HG03066 (cell line): ENCODE data around the gene MAMDC4.
"Not testable (repeated sequence)": the region's sequence is repeated elsewhere in the genome, so short reads cannot be mapped to it uniquely, and the experiment has no call there.

Source experiments
- ATAC-seq: cut with Tn5 transposase; IDR thresholded peaks from one replicate; pipeline ENCODE4 v1.9.1; 2021; ENCODE audit warnings: low read depth; ENCODE audit not compliant: unreplicated experiment

The MAMDC4 gene

DNA sequence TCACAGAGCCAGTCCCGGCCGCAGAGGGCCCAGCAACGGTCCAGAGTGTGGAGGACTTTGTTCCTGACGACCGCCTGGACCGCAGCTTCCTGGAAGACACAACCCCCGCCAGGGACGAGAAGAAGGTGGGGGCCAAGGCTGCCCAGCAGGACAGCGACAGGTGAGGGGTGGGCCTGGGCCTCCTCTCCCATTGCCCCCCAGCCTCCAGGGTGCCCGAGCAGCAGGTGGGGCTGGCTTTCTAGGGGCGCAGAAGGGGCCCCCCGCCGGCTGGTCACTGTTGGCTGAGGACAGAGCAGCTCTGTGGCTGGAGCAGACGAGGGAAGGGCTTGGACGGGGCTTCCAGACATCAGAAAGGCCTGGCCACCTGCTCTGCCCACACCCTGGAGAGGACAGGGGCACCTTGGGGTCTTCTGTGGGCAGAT, 14.3 kb upstream of the MAMDC4 start:
- not testable (repeated sequence) for ATAC-seq

DNA sequence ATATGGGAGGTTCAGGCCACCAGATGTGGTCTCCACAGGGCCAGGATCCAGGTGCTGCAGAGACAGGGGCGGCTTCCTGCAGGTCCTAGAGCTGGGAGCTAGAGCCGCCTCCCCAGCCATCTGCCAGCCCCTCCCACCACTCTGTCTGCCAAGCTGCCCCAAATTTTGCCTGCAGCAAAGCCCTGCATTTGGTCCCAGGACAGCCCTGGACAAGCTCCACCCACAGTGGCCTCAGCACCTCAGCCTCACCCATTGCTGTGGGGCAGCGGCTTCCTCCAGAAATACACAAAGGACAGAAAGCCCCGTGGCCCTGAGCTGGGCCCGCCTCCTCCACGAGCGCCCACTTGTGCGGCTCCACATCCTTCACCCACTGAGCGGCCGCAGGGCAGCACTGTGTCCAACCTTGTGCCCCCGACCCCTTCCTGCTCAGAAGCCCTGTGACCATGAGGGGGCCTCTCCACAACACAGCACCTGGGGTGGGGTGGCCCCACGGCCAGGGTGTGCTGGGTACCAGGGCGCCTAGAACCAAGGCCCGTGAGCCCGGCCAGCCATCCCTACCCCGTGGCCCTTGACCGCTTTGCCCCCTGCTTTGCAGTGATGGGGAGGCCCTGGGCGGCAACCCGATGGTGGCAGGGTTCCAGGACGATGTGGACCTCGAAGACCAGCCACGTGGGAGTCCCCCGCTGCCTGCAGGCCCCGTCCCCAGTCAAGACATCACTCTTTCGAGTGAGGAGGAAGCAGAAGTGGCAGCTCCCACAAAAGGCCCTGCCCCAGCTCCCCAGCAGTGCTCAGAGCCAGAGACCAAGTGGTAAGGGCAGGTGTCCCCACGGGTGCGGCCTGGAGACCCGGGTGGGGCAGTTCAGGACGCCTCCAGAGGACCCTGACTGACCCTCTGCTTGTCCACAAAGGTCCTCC, 13.6 kb upstream of the MAMDC4 start:
- no peak for ATAC-seq

DNA sequence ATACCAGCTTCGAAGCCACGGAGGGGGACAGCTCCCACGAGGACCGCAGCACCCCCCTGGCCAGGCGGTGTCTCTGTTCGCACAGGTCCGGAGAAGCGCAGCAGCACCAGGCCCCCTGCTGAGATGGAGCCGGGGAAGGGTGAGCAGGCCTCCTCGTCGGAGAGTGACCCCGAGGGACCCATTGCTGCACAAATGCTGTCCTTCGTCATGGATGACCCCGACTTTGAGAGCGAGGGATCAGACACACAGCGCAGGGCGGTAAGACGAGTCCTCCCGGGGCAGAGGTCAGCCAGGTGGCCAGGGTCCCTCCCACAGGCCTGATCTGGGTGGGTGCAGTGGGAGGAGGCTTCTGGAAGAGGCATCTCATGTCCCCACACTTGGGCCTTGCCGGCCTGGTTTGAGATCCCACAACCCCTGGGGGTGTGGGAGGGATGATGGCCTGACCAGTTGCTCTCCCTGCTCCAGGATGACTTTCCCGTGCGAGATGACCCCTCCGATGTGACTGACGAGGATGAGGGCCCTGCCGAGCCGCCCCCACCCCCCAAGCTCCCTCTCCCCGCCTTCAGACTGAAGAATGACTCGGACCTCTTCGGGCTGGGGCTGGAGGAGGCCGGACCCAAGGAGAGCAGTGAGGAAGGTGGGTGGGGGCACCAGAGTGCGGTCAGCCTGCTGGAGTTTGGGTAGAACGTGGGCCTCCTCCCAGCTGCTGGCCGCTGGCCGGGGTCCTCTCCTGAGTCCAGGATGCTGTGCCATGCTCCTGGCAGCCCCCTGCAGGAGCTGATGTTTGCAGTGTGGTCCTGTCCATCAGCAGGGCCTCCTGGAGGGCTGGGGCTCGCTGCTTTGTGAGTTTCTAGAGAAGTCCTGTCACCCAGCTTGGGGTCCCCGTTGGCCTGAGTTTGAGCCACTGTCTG, 12.7 kb upstream of the MAMDC4 start:
- ATAC-seq, result no peak

DNA sequence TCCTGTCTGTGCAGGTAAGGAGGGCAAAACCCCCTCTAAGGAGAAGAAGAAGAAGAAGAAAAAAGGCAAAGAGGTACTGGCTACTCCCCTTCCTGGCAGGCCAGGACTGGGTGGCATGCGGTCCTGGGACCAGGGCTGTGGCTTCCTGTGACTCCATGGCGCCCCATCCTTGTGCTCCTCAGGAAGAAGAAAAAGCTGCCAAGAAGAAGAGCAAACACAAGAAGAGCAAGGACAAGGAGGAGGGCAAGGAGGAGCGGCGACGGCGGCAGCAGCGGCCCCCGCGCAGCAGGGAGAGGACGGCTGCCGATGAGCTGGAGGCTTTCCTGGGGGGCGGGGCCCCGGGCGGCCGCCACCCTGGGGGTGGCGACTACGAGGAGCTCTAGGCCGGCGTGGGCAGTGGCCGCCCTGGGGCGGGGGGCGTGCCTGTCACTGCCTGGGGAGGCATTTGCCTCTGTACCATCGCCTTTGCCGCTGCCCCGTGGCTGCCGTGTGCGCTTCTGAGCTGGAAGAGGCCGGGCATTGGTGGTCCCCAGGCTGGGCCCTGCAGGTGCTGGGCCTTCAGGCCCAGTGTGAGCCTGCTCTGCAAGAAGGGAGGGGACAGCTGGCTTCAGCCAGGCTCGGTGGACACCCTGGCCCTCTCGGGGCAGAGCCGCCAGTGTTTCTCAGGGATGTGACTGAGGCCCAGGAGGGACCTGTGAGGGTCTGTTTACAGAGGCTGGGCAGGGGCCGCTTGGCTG, 11.8 kb upstream of the MAMDC4 start:
- ATAC-seq, result no peak

DNA sequence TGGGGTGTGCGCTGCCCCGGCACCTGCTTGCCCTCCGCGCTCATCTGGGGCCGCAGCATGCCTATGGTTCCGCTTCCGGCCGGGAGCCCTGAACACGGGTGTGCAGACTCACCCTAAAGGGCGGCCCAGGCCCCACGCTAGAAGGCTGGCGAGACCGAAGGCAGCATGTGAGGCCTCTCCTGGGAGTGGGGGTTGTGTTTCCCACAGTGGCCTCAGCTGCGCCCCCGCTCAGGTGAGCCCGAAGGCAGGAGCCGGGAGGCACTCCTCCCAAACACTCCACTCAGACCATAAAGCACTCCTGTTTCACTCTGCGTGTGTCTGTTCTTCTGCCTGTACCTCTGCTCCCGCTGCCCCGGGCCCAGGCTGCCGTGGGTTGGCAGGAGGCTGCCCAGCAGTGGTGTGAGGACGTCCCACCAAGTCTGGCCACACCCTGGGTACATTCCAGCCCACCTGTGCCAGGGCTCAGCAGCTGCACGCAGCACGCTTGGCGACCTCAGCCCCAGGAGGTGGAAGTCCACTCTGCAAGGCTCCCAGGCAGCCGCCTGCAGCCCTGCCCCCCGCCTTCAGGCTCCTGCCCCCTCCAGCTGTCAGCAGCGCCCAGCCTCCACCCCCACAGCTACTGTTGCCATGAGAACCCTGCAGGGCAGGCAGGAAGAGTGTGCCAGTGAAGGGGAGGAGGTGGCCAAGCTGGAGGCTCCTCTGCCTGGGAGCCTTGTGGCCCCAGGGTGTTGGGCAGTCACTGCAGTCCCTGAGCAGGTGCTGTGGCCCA, 11.1 kb upstream of the MAMDC4 start:
- ATAC-seq, result no peak

DNA sequence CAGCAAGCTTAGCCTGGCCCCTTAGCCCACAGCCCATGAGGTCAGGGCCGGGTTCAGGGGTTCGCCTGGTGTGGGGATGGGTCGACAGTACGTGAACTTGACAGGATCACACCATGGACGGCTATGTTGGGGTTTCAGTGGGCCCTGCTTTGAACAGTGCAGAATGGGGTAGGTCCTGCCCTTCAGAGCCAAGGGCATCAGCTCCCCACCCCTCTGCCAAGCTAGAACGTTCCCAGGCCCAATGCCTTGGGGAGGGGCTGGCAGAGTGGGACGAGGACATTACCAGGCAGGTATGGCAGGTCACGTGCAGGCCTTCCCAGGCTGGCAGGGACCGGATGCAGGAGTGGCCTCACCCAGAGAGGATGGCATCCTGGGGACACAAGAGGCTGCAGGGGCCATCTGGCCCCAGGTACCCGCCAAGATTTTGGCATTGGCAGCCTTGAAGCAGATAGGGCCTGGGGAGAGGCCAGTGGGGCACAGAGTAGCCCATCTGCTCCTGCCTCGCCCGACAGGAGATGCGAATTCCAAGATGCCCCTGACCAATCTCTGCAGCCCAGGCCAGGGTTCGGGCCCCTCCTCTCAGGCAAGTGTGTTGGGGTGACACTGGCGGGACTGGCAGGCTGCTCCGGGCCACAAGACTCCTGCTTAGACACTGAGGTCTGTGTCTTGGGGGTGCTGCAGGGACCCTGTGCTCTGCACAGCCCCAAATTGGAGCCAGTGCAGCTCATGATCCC, 10.3 kb upstream of the MAMDC4 start:
- ATAC-seq, result not testable (repeated sequence)

DNA sequence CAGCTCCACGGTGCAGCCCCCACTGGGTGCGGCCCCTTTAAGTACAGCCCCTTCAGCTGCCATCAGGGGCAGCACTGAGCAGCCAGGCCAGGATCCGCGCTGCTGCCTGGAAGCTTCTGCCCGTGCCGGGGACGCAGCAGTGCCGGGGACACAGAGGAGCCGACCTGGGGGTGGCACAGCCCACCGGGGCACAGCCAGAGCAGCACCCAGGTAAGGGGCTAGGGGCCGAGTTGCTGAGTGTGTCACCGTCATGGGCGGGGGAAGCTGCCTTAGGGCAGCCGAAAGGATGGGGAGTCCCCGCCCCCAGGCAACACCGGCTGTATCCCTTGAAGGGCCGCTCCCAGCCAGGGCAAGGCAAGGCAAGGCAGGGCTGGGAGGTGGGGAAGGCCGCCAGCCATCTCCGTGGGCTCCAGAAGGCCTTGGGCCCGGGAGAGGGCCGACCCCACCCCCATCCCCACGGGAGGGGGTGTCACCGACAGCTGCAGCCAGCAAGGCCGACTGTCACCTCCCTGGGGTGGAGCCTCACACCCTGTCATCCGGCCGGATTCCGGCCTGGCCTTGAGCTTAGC, 9.7 kb upstream of the MAMDC4 start, which contains the start of gene AJM1:
Gene AJM1, plus strand, starts transcription at position 99 of the 569 bp plus-strand sequence. CDS start 1,937 bp downstream, outside the sequence.
- ATAC-seq, result peak; percentile 70

DNA sequence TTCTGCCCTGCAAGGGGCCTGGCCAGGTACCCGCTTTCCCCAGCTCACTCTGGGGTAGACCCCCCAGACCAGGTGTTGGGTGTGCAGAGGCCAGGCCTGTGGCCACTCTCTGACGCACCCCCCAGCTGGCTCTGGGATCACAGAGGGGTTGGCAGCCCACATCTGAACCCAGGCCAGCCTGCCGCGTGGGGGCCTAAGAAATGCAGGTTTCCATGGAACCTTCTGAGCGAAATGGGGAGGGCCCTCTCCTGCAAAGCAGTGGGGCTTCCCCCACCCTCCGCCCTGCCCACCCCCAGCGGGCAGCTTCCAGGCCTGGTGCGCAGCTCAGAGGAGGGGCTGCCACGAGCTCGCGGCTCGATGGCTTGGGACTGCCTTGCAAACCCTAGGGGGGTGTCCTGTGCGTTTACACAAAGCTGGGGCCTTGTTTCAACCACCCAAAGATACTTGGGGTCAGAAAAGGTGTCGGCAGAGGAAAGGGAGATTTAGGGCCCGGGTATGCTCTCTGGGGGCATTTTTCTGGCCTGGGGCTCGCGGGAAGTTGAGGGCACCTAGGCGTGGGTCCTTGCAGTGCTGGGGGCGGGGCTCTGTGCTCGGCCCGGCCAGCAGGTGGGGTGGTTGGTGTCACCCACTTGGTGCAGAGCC, 8.9 kb upstream of the MAMDC4 start:
- not testable (repeated sequence) for ATAC-seq

DNA sequence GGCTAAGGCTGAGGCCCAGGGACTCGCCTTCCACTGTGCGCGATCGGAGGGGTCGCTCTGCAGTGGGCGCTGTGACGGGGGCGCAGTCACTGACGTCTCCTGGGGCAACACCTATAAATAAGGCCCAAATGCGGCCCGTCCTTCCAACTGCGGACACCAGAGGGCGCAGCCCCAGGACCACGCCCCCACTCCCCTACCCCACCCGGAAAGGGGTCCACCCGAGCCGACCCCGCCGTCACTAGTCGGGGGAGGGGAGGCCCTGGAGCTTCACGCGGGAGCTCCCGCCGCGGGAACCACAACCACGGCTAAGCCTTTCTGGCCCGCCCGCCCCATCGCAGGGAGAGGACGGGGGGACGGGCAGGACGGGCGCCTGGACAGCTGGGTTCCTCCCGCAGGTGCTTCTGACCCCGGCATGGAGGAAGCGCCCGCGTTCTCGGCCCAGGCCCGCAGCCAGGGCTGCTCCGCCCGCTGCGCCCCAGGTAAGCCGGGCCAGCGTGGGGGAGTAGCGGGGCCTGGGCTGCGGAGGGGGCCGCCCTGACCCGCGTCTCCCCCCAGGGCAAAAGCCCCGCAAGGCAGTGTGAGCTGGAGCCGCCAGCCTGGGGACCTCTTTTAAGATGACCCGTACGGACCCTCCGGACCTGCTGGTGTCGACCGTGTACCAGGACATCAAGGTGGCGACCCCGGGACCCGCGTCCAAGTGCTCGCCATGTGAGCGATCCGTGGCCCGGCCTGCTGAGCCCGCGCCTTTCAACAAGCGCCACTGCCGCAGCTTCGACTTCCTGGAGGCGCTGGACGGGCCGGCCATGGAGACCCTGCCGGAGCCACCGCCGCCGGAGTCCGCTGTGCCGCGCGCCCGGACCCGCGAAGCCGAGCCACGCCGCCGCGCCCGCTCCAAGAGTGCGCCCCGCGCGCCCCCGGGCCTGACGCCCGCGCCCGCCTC, 8.1 kb upstream of the MAMDC4 start:
- ATAC-seq, result not testable (repeated sequence)

DNA sequence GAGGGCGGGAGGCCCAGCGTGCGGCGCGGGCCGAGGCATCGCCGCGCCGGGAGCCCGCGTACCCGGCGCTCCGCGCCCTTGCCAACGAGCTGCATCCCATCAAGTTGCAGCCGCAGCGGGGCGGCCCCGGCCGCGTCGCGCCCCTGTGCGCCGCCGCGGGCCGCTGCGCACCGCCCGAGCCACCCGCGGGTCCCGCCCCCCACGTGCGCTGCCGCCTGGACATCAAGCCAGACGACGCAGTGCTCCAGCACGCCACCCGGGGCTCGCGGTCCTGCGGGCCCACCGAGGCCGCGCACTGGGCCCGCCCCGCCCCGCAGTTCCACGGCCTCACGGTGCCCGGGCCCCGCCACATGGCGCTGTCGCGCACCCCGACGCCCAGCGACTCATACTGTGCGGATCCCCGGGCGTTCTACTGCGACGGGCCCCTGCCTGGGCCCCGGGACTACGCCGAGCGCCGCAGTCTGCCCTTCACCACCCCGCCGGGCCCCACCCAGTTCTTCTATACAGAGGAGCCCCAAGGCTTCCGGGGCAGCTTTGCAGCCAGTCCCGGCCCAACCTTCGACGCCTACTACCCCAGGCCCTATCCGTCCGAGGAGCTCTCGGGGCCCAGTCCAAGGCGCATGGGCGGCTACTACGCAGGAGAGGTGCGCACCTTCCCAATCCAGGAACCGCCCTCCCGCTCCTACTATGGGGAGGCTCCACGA, 7.2 kb upstream of the MAMDC4 start:
- ATAC-seq, result no peak

DNA sequence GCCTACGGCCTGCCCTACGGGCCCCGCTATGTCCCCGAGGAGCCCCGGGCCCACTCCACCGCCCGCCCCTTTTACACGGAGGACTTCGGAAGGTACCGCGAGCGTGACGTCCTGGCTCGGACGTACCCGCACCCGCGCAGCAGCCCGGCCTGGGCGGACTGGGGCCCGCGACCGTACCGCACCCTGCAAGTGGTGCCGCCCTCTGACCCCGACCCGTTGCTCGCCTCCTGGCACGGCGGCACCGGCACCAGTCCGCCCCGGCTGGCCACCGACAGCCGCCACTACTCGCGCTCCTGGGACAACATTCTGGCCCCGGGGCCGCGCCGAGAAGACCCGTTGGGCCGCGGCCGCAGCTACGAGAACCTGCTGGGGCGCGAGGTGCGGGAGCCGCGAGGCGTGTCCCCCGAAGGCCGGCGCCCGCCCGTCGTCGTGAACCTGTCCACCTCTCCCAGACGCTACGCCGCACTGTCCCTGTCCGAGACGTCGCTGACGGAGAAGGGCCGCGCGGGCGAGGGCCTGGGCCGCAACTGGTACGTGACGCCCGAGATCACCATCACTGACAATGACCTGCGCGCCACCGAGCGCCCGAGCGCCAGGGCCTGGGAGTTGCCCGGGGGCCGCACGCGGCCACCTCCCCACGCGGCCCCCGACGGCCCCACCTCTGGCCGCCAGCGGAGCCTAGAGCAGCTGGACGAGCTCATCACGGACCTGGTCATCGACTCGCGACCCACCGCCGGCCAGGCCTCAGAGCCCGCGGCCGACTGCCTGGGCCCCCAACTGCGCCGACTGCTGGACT, 6.5 kb upstream of the MAMDC4 start:
- ATAC-seq, result no peak

DNA sequence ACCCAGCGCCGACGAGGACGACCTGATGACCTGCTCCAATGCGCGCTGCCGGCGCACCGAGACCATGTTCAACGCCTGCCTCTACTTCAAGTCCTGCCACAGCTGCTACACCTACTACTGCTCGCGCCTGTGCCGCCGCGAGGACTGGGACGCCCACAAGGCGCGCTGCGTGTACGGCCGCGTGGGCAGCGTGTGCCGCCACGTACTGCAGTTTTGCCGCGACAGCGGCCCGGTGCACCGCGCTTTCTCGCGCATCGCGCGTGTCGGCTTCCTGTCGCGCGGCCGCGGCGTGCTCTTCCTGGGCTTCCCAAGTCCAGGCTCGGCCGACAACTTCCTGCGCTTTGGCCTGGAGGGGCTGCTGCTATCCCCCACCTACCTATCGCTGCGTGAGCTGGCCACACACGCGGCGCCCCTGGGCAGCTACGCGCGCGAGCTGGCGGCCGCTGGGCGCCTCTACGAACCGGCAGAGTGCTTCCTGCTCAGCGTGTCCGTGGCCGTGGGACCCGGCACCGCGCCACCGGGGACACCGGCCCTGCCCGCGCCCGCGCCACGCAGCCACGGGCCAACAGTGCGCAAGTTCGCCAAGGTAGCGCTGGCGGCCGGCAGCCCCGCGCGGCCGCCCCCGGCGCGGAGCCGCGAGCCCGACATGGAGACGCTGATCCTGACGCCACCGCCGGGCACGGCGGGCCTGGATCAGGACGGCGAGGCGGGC, 5.6 kb upstream of the MAMDC4 start:
- ATAC-seq, result no peak

DNA sequence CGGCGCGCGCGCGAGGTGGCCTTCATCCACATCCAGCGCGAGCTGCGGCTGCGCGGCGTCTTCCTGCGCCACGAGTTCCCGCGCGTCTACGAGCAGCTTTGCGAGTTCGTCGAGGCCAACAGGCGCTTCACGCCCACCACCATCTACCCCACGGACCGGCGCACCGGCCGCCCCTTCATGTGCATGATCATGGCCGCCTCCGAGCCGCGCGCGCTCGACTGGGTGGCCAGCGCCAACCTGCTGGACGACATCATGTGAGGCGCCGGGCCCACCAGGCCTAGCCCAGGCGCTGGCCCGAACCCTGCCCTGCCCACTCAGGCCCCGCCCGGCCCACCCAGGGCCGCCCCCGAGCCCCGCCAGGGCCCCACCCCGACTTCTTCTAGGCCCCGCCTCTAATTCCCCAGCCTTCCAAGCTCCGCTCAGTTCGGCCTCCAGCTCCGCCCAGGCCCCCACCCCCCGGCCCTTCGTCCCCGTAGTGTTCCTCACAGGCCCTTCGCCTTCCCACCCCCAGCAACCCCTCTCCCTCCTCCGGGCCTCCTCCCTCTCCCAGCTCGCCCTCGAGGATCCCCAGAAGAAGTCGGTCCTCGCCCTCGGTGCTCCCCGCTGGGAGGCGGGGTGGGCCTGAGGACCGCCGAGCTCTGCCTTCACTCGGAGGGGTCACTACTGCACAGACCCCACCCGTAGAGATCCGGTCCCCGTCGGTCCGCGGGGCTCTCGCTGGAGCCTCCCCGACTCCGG, 4.9 kb upstream of the MAMDC4 start:
- ATAC-seq, result no peak

DNA sequence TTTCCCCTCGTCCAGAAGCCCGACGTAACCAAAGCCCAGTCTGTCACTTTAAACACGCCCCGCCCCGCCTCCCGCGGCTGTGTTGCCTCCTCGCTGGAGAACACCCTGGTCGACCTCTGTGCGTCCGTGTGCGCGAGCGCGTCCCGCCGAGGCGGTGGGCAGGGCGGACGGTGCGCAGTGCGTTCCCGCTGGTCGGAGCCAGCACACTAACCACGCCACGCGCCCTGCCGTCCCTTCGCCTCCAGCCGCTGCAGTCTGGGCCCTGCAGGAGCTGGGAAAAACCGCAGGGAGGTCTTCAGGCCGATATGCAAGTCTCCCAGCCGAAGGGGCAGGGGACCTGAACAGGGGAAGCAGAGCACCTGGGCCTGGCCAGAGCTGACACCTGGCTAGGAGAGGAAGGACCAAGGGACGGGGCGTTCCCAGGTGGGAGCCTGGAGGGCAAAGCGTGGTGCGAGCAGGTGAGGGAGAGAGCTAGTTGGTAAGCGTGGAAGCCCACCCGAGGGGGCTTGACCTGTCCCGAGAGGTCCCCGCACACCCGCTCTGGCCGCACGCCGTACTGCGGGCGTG, 4.2 kb upstream of the MAMDC4 start:
- ATAC-seq, result no peak
